Measurements from ENCODE around the gene ANXA2. TPM values are rescaled to one million over a fixed set of nuclear protein-coding genes. Genes with fewer than 3 reads are reported as not detected.

The ANXA2 gene
- total RNA-seq, 2 donors from 2014 or later = 265 to 341 TPM

DNA sequence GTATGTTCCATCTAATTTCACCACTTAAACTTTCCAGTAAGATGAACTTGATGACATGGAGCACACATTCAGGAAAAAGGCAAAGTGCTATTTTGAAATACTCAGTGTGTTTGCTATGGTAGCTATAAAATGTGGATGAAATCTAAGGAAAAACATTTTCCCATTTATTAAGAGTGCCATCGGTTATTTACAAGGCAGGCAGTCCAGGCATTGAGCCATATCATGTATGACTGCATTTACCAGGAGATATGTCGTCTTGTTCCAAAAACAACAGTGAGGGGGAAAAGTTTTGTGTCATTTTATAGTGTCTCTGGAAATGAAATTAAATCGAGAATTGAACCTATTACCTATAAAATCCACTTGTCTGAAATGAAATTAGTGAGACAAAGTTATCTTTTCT, 13.7 kb downstream of the ANXA2 start:
- H3K27me3 ChIP-seq = no peaks in the 10 kb centered on the region
- H3K9me3 ChIP-seq = no peaks in the 10 kb centered on the region
- TF ChIP-seq, protein P1, sequence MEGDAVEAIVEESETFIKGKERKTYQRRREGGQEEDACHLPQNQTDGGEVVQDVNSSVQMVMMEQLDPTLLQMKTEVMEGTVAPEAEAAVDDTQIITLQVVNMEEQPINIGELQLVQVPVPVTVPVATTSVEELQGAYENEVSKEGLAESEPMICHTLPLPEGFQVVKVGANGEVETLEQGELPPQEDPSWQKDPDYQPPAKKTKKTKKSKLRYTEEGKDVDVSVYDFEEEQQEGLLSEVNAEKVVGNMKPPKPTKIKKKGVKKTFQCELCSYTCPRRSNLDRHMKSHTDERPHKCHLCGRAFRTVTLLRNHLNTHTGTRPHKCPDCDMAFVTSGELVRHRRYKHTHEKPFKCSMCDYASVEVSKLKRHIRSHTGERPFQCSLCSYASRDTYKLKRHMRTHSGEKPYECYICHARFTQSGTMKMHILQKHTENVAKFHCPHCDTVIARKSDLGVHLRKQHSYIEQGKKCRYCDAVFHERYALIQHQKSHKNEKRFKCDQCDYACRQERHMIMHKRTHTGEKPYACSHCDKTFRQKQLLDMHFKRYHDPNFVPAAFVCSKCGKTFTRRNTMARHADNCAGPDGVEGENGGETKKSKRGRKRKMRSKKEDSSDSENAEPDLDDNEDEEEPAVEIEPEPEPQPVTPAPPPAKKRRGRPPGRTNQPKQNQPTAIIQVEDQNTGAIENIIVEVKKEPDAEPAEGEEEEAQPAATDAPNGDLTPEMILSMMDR (IDR thresholded peaks at IDR 0.05) = no peak
- TF ChIP-seq POLR2A (IDR thresholded peaks at IDR 0.05) = no peak
- no peak overlapping the region for H3K4me3 ChIP-seq
- H3K36me3 ChIP-seq (replicated peaks in 1 of 2; ENCODE audit: insufficient read depth in 1 of 2, low read depth in 2 of 2) = no peaks in the 10 kb centered on the region
- DNase-seq (no peak), ATAC-seq (no peak)
- 29 to 30% methylated on average over 3 of the region's 3 CpGs for WGBS, 2 donors
- peaks cover 21% of the 10 kb centered on the region for H3K4me1 ChIP-seq
- peak overlapping the region in 2 of 4 donors; percentile 5 to 34 for H3K27ac ChIP-seq
- intact Hi-C loops (cut with DNase I) = no loop called here

DNA sequence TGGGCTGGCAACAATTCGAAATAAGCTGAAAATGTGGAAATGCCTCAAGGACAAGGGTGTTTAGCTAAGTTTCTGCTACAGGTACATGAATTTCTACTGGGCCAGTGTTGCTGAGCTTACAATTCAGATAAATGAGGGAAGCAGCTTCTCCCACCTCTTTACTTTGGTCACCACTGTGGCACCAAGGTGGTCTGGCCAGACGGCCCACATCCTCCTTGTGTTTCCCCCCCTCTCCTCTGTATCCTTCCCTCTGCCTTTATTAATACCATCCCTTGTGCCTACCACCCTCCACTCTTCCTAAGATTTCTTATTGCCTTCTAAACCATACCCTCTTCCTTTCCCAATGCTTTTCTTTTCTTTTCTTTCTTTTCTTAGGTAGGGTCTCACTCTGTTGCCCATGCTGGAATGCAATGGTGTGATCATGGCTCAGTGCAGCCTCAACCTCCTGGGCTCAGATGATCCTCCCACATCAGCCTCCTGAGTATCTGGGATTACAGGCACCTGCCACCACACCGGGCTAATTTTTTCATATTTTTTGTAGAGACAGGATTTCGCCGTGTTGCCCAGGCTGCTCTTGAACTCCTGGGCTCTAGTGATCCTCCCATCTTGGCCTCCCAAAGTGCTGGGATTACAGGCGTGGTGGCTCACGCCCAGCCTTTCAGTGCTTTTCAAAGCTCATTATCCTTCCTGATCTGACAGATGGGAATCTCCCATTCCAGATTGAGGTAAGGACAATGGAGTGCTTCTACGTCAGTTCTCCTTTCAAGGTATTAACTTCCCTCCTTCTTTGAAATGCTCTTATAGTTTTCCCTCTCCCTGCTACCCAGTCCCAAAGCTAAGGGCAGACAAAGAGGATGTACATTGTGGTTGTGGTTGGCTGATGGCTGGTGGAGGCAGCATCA, 14.8 kb downstream of the ANXA2 start:
- 88 to 95% methylated on average over 8 of the region's 8 CpGs for WGBS, 2 donors
- peak overlapping the region in 3 of 4 donors; percentile 27 to 34 (median 33) for H3K27ac ChIP-seq
- no peaks in the 10 kb centered on the region for H3K27me3 ChIP-seq
- no peak for TF ChIP-seq POLR2A (IDR thresholded peaks at IDR 0.05)
- TF ChIP-seq, protein P1 (IDR thresholded peaks at IDR 0.05) = no peak
- peaks cover 21% of the 10 kb centered on the region for H3K4me1 ChIP-seq
- ATAC-seq (no peak), DNase-seq (no peak)
- H3K36me3 ChIP-seq (replicated peaks in 1 of 2; ENCODE audit: insufficient read depth in 1 of 2, low read depth in 2 of 2) = no peaks in the 10 kb centered on the region
- no peak overlapping the region for H3K4me3 ChIP-seq
- intact Hi-C loops (cut with DNase I) = no loop called here
- no peaks in the 10 kb centered on the region for H3K9me3 ChIP-seq

DNA sequence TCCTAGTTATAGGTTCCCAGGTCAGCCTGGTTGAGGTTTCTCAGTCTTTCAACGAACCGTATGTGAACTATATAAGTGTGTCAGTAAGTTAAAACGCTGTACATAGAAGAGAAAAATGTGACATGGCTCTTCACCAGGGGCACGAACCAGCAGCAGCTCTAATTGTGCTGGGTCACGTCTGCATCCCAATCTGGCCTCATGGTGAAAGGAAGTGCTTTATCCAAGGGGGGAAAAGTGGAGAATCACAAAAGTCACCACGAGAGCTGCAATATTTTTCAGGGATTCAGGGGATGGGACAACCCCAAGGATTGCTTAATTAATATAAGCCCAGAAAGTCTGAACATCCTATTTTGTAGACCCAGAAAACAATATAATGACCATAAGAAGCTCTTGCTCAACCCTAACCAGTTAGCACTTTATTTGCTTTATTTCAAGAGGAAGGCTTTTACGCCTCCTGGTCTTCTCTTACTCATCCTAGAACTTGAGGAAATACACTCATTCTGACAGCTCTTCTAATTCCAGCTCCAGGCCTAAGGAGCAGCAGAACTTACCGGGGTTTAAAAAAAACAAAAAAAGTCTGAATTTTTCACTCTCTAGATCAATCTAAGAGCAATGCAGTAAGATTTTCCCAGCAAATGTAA, 16.5 kb downstream of the ANXA2 start:
- Histone ChIP-seq H3K4me3 (no peak overlapping the region), H3K27me3 (no peaks in the 10 kb centered on the region), H3K9me3 (no peaks in the 10 kb centered on the region), H3K4me1 (peaks cover 26% of the 10 kb centered on the region), H3K36me3 (replicated peaks in 1 of 2; ENCODE audit: insufficient read depth in 1 of 2, low read depth in 2 of 2) (peaks cover 0 to 4% of the 10 kb centered on the region in 2 donors), H3K27ac (peak overlapping the region; percentile 17 to 85 (median 78))
- DNase-seq = no peak
- 89 to 91% methylated on average over 8 of the region's 8 CpGs for WGBS, 2 donors
- TF ChIP-seq, protein P1 (IDR thresholded peaks at IDR 0.05) = no peak
- TF ChIP-seq POLR2A (IDR thresholded peaks at IDR 0.05) = no peak
- intact Hi-C loops (cut with DNase I) = no loop called here
- ATAC-seq = no peak

DNA sequence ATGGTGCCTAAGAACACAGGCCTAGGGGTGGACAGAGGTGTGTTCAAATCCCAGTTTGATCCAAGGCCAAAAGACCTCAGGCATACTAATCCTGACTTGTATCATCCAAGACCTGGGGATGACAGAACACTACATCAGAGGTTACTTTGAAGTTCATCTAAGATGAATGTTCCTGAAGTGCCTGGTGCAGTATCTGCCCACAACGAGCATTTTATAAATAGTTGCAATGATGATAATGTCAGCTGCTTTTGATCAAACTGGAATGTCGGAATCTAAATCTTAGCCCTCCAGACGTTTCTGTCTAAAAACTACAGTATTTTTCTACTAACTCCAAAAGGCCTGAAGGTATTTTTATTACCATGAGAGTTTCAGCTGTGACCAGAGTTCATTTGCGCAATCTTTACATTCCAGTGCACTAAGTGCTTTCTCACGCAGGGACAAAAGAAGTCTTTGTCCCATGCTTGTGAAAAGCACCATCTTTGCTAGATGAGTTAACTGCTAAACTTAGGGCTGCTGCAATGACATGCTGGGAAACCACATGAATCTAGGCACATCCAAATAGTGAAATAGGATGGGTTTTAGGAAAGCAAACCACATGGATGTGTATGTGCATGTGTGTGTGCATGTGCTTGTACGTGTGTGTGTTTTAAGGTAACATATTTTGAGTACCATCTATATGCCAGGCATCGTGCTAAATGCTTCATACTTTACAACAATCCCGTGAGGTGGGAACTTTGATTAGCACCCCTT, 18.1 kb downstream of the ANXA2 start:
- no peak for TF ChIP-seq POLR2A (IDR thresholded peaks at IDR 0.05)
- TF ChIP-seq, protein P1 (IDR thresholded peaks at IDR 0.05) = no peak
- Histone ChIP-seq H3K27ac (peak overlapping the region; percentile 74 to 85 (median 78)), H3K4me1 (peaks cover 41% of the 10 kb centered on the region), H3K27me3 (no peaks in the 10 kb centered on the region), H3K36me3 (replicated peaks in 1 of 2; ENCODE audit: insufficient read depth in 1 of 2, low read depth in 2 of 2) (peaks cover 0 to 4% of the 10 kb centered on the region in 2 donors), H3K4me3 (no peak overlapping the region), H3K9me3 (no peaks in the 10 kb centered on the region)
- ATAC-seq = peak; percentile 88
- intact Hi-C loops (cut with DNase I) = no loop called here
- peak in 2 of 4 donors; percentile 39 to 52 for DNase-seq
- 62 to 70% methylated on average over 8 of the region's 8 CpGs for WGBS, 2 donors
